HG03571 (cell line): Measurements from ENCODE around the gene PCDHGA1.
"Not testable (repeated sequence)": the region's sequence is repeated elsewhere in the genome, so short reads cannot be mapped to it uniquely, and the experiment has no call there.

ENCODE experiments used
- ATAC-seq: cut with Tn5 transposase; IDR thresholded peaks from one replicate; pipeline ENCODE4 v1.9.1; 2021; ENCODE audit not compliant: unreplicated experiment

Gene PCDHGA1

DNA sequence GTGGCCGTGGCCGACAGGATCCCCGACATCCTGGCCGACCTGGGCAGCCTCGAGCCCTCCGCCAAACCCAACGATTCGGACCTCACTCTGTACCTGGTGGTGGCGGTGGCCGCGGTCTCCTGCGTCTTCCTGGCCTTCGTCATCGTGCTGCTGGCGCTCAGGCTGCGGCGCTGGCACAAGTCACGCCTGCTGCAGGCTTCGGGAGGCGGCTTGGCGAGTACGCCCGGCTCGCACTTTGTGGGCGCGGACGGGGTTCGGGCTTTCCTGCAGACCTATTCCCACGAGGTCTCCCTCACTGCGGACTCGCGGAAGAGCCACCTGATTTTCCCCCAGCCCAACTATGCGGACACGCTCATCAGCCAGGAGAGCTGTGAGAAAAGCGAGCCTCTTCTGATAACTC lies 15.7 kb downstream of the PCDHGA1 start:
- not testable (repeated sequence) for ATAC-seq

DNA sequence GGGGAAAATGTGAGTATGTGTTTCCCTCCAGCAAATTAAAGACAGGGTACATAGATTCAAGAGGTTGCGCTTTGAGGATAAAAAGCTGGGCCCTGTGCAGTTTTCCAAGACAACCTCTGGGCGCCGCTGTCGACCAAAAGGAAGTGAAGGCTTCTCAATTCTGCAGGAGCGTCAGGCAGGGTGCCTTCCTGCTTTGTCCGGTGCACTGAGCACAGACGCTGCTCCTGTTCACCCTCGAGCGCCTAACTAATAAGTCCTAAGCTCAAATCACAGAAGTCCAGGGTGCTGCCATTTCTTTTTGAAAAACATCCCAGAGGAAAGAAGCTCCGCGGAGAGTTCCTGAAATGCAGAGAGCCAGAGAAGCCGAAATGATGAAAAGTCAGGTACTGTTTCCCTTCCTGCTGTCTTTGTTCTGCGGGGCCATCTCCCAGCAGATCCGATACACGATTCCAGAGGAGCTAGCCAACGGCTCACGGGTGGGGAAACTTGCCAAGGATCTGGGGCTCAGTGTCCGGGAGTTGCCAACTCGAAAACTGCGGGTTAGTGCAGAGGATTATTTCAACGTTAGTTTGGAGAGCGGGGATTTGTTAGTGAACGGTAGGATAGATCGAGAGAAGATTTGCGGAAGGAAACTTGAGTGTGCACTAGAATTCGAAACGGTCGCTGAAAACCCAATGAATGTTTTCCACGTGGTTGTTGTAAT lies 19.8 kb downstream of the PCDHGA1 start, which contains the start of gene PCDHGB1:
Gene PCDHGB1, plus strand, starts transcription at position 183 of the 703 bp plus-strand sequence. Its CDS starts 162 bp downstream, at position 345.
- no peak for ATAC-seq

DNA sequence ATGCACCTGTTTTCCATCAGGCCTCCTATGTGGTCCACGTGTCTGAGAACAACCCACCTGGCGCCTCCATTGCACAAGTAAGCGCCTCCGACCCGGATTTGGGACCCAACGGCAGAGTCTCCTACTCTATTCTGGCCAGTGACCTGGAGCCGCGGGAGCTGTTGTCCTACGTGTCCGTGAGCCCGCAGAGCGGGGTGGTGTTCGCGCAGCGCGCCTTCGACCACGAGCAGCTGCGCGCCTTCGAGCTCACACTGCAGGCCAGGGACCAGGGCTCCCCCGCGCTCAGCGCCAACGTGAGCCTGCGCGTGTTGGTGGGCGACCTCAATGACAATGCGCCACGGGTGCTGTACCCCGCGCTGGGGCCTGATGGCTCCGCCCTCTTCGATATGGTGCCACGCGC lies 21.3 kb downstream of the PCDHGA1 start:
- no peak for ATAC-seq

DNA sequence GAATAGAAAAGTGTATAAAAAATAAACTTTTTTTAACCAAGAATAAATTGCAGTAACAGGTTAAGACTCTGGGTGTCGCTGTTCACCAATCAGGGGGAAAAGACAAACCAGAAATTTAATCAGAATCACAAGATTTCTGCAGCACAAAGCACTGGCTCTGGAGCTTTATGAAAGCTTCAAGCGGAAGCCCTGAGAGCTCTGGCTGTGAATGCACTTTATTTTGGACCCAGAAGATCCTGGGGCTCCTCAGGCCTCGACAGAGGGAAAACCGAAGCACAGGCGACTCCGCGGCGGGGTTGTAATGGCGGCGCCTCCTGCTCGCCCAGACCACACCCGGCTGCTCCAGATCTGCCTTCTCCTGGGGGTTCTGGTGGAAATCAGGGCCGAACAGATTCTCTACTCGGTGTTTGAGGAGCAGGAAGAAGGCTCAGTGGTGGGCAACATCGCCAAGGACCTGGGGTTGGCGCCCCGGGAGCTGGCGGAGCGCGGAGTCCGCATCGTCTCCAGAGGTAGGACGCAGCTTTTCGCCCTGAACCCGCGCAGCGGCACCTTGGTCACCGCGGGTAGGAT lies 24.7 kb downstream of the PCDHGA1 start, which contains the start of gene PCDHGA4:
Gene PCDHGA4, plus strand, starts transcription at position 122 of the 570 bp plus-strand sequence. Its CDS starts 87 bp downstream, at position 209.
- ATAC-seq = no peak

DNA sequence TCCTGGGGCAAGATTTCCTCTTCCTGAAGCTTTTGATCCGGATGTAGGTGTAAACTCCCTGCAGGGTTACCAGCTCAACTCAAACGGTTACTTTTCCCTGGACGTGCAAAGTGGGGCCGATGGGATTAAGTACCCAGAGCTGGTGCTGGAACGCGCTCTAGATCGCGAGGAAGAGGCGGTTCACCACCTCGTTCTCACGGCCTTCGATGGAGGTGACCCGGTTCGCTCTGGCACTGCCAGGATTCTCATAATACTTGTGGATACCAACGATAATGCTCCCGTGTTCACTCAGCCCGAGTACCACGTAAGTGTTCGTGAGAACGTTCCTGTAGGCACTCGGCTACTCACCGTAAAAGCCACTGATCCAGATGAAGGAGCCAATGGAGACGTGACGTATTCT lies 25.3 kb downstream of the PCDHGA1 start:
- ATAC-seq = no peak

DNA sequence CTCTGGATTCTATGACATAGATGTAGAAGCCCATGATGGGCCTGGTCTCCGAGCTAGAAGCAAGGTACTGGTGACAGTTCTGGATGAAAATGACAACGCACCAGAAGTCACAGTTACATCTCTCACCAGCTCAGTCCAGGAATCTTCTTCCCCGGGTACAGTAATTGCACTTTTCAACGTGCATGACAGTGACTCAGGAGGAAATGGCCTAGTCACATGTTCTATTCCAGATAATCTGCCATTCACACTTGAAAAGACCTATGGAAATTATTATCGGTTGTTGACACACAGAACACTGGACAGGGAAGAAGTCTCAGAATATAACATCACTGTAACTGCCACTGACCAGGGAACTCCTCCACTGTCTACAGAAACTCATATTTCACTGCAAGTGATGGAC lies 25.8 kb downstream of the PCDHGA1 start:
- ATAC-seq = no peak

DNA sequence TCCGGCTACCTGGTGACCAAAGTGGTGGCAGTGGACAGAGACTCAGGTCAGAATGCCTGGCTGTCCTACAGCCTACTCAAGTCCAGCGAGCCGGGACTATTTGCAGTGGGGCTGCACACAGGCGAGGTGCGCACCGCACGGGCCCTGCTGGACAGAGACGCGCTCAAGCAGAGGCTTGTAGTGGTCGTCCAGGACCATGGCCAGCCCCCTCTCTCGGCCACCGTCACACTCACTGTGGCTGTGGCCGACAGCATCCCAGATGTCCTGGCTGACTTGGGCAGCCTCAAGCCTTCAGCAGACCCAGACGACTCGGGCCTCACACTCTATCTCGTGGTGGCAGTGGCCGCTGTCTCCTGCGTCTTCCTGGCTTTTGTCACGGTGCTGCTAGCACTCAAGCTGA lies 26.6 kb downstream of the PCDHGA1 start:
- ATAC-seq = no peak

DNA sequence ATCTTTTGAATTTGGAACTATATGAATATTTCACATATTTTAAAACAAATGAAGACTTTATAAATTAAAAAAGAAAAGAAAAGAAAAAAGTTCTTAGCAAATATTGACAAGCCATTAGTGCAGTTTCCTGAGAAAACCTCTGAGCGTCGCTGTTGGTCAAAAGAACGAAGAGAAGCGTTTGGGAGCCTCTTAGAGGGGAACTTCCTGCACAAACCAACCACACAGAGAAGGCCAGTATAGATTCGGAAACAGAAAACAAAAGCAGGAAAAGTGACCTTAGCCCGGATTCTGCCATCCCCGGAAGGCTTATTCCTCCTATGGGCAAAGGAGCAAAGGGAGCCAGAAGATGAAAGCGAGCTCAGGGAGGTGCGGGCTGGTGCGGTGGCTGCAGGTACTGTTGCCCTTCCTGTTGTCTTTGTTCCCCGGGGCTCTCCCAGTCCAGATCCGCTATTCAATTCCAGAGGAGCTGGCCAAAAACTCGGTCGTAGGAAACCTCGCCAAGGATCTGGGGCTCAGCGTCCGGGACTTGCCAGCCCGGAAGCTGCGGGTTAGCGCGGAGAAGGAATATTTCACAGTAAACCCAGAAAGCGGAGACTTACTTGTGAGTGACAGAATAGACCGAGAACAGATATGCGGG lies 29.6 kb downstream of the PCDHGA1 start, which contains the start of gene PCDHGB2:
Gene PCDHGB2, plus strand, starts transcription at position 205 of the 637 bp plus-strand sequence. Its CDS starts 142 bp downstream, at position 347.
- ATAC-seq = no peak

DNA sequence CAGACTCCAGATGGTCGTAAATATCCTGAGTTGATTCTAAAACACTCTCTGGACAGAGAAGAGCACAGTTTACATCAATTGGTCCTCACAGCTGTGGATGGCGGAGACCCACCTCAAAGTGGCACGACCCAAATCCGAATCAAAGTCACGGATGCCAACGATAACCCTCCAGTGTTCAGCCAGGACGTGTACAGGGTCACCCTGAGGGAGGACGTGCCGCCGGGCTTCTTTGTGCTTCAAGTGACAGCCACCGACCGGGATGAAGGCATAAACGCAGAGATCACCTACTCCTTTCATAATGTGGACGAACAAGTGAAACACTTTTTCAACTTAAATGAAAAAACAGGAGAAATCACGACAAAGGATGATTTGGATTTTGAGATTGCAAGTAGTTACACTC lies 30.4 kb downstream of the PCDHGA1 start:
- ATAC-seq = no peak

DNA sequence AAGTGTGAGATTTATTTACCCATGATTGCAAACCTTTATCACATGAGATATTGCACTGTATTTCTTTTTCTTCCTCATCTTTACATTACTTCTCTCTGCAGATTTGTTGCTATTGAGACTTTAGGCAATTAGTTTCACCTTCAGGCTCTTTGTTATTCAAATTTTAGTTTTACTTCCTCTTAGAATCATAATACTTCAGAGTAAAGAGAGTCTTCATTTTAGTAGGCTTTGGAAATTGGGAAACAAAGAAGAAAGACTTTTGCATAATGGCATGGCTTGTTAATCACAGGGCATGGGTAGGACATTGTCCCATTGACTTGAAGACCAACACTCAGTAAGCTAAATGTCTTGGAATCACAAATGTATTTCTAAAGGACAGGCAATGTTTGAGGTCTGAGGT lies 32.4 kb downstream of the PCDHGA1 start:
- no peak for ATAC-seq

DNA sequence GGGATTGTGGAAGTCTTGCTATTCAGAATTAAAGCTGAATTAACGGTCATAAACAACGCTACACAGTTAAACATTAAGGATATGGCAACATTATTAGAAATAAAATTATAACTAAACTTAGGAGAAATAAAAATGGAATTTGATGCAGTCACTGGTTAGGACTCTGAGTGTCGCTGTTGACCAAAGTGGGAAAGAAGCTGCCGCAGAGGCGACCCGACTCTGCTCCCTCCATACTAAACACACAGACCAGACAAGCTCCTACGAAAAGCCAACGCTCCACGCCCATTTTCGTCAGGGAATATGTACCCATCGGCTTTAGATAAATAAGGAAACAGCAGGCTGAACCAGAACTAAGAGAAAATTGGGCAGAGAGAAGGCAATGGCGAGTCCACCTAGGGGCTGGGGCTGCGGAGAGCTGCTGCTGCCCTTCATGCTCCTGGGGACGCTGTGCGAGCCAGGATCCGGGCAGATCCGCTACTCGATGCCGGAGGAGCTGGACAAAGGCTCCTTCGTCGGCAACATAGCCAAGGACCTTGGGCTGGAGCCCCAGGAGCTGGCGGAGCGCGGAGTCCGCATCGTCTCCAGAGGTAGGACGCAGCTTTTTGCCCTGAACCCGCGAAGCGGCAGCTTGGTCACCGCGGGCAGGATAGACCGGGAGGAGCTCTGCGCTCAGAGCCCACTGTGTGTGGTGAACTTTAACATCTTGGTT lies 33.8 kb downstream of the PCDHGA1 start, which contains the start of gene PCDHGA5:
Gene PCDHGA5, plus strand, starts transcription at position 211 of the 709 bp plus-strand sequence. Its CDS starts 169 bp downstream, at position 380.
- no peak for ATAC-seq

DNA sequence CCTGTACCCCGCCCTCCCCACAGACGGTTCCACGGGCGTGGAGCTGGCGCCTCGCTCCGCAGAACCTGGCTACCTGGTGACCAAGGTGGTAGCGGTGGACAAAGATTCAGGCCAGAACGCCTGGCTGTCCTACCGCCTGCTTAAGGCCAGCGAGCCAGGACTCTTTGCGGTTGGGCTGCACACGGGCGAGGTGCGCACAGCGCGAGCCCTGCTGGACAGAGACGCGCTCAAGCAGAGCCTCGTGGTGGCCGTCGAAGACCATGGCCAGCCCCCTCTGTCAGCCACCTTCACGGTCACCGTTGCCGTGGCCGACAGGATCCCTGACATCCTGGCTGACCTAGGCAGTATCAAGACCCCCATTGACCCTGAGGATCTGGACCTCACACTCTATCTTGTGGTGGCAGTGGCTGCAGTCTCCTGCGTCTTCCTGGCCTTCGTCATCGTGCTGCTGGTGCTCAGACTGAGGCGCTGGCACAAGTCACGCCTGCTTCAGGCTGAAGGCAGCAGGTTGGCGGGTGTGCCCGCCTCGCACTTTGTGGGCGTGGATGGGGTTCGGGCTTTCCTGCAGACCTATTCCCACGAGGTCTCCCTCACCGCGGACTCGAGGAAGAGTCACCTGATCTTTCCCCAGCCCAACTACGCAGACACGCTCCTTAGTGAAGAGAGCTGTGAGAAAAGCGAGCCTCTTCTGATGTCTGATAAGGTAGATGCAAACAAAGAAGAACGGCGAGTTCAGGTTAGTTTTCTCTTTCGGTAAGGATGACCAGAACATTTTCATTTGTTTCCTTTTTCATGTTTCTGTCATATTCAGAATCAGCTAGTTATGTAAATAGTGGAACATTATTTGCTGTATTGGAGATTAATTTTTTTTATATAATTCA lies 35.9 kb downstream of the PCDHGA1 start:
- no peak for ATAC-seq

DNA sequence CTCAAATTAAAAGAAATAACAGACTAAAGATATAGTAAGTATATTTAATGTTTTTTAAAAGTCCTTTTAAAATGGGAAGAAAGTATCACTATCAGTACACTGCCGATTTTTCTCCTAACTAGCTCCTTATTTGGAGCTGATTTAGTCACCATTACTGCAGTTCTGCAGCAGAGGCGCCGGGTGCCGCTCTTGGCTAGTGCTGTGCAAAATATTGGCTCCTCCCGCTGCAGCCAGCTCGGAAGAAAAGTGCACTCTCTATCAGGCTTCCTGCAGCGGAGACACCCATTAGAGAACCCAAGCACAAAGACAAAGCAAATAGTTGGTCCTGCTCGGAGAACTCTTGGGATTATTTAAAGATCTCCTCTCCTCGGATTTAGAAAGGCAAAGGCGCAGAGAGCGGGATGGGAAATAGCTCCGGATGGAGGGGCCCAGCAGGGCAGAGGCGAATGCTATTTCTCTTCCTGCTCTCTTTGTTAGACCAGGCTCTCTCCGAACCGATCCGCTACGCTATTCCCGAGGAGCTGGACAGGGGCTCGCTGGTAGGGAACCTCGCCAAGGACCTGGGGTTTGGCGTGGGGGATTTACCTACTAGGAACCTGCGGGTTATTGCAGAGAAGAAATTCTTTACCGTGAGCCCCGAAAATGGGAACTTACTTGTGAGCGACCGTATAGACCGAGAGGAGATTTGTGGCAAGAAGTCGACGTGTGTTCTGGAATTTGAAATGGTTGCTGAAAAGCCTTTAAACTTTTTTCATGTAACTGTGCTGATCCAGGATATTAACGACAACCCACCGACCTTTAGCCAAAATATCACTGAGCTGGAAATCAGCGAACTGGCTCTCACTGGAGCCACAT lies 39.9 kb downstream of the PCDHGA1 start, which contains the start of gene PCDHGB3:
Gene PCDHGB3, plus strand, starts transcription at position 249 of the 855 bp plus-strand sequence. Its CDS starts 153 bp downstream, at position 402.
- ATAC-seq = no peak

DNA sequence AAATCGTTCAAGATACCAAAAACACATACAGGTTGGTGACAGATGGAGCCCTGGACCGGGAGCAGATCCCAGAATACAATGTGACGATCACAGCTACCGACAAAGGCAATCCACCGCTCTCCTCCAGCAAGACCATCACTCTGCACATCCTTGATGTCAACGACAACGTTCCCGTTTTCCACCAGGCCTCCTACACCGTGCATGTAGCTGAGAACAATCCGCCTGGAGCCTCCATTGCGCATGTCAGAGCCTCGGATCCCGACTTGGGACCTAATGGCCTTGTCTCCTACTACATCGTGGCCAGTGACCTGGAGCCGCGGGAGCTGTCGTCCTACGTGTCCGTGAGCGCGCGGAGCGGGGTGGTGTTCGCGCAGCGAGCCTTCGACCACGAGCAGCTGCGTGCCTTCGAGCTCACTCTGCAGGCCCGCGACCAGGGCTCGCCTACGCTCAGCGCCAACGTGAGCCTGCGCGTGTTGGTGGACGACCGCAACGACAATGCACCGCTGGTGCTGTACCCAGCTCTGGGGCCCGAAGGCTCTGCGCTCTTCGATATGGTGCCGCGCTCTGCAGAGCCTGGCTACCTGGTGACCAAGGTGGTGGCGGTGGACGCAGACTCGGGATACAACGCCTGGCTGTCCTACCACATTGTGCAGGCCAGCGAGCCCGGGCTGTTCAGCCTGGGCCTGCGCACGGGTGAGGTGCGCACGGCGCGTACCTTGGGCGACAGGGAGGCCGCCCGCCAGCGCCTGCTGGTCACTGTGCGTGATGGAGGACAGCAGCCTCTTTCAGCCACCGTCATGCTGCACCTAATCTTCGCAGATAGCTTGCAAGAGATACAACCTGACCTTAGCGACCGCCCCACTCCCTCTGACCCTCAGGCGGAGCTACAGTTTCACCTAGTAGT lies 41.5 kb downstream of the PCDHGA1 start:
- ATAC-seq = no peak

DNA sequence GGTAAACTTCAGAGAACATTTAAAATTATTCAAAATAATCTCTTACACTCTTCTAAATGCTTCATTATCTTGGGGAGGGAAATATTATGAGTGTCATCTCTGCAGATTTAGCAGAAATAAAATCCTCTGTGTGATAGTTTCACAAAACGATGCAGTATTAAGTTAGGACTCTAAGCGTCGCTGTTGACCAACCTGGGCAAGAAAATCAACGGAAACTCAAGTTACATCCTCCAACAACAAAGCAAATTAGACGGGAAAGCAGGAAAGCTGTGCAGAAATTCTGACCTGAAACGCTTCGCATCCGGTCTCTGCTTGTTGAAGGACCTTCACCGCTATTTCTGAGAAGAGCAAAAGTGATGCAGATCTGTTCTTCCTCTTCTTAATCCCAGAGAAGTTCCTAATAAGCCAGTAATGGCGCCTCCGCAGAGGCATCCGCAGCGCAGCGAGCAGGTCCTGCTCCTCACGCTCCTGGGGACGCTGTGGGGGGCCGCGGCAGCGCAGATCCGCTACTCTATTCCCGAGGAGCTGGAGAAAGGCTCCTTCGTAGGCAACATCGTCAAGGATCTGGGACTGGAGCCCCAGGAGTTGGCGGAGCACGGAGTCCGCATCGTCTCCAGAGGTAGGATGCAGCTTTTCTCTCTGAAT lies 43.5 kb downstream of the PCDHGA1 start, which contains the start of gene PCDHGA6:
Gene PCDHGA6, plus strand, starts transcription at position 219 of the 645 bp plus-strand sequence. Its CDS starts 193 bp downstream, at position 412.
- ATAC-seq = no peak

DNA sequence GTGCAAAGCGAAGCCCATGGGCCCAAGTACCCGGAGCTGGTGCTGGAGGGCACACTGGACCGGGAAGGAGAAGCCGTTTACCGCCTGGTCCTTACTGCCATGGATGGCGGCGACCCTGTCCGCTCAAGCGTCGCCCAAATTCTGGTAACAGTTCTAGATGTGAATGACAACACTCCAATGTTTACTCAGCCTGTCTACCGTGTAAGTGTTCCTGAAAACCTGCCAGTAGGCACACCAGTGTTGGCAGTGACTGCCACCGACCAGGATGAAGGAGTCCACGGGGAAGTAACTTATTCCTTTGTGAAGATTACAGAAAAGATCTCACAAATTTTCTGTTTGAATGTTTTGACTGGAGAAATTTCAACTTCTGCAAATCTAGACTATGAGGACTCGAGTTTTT lies 44.3 kb downstream of the PCDHGA1 start:
- no peak for ATAC-seq

DNA sequence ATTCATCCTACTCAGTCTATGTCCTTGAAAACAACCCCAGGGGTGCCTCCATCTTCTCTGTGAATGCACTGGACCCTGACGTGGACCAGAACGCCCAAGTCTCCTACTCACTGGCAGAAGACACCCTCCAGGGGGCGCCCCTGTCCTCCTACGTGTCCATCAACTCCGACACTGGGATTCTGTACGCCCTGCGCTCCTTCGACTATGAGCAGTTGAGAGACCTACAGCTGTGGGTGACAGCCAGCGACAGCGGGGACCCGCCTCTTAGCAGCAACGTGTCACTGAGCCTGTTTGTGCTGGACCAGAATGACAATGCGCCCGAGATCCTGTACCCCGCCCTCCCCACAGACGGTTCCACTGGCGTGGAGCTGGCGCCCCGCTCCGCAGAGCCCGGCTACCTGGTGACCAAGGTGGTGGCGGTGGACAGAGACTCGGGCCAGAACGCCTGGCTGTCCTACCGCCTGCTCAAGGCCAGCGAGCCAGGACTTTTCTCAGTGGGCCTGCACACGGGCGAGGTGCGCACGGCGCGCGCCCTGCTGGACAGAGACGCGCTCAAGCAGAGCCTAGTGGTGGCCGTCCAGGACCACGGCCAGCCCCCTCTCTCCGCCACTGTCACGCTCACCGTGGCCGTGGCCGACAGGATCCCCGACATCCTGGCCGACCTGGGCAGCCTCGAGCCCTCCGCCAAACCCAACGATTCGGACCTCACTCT lies 45.3 kb downstream of the PCDHGA1 start:
- ATAC-seq = not testable (repeated sequence)
